Lung (tissue), 12 donors: ENCODE results near the gene CSF1R. TPM values are rescaled to one million over a fixed set of nuclear protein-coding genes. Genes with fewer than 3 reads are reported as not detected.

ENCODE experiments used
- ATAC-seq: fragments of 200-7000 bp; cut with Tn5 transposase; one replicate; pipeline ENCODE4 v1.9.1; 2020; ENCODE audit warnings: moderate number of reproducible peaks; ENCODE audit not compliant: insufficient read depth, low FRiP score
- DNase-seq, 3 donors: peaks; one replicate each; pipeline ENCODE4 v3.0.0-alpha.2; 2013 to 2017
- H3K27ac ChIP-seq, 2 donors: one replicate each; pipeline ENCODE4 v1.5.1; 2013; ENCODE audit warnings: mild to moderate bottlenecking in 2 of 2, moderate library complexity in 2 of 2, control low read depth in 1 of 2, inconsistent platforms in 1 of 2, low read depth in 1 of 2, low read length in 1 of 2
- H3K27me3 ChIP-seq, 3 donors: one replicate each; pipeline ENCODE4 v1.5.1; 2013; ENCODE audit warnings: low read length in 2 of 3; ENCODE audit not compliant: control insufficient read depth in 3 of 3, insufficient read depth in 3 of 3
- H3K36me3 ChIP-seq, 4 donors: one replicate each; pipeline ENCODE4 v1.5.1; 2013; ENCODE audit warnings: low read length in 4 of 4, mild to moderate bottlenecking in 1 of 4, moderate library complexity in 1 of 4; ENCODE audit not compliant: control insufficient read depth in 4 of 4, insufficient read depth in 4 of 4
- H3K4me1 ChIP-seq, 5 donors: one replicate each; pipeline ENCODE4 v1.5.1; 2013; ENCODE audit warnings: low read length in 5 of 5, mild to moderate bottlenecking in 2 of 5, moderate library complexity in 1 of 5; ENCODE audit not compliant: control insufficient read depth in 5 of 5, insufficient read depth in 5 of 5
- H3K4me3 ChIP-seq: one replicate; pipeline ENCODE4 v1.5.1; 2013; ENCODE audit warnings: mild to moderate bottlenecking, control low read depth, moderate library complexity
- H3K9ac ChIP-seq, 2 donors: one replicate each; pipeline ENCODE4 v1.5.1; 2013; ENCODE audit warnings: low read length in 2 of 2, control low read depth in 1 of 2; ENCODE audit not compliant: insufficient read depth in 1 of 2
- H3K9me3 ChIP-seq, 4 donors: one replicate each; pipeline ENCODE4 v1.5.1; 2013; ENCODE audit warnings: low read length in 3 of 4, mild to moderate bottlenecking in 1 of 4, moderate library complexity in 1 of 4; ENCODE audit not compliant: control insufficient read depth in 4 of 4, insufficient read depth in 3 of 4
- WGBS, 2 donors: extraction: QIAGEN DNeasy Blood & Tissue Kit; methylation state at CpG; one replicate each; pipeline ENCODE4 v1.1.7; 2013; 5-methylcytosine and 5-hydroxymethylcytosine counted together
- polyA plus RNA-seq, 2 donors: library from polyadenylated mRNA; stranded (reverse); fragments of 200-250 nt; gene quantifications; one replicate each; pipeline ENCODE4 v1.2.1, GENCODE V29; 2013
- total RNA-seq, 2 donors: library from RNA; depleted of rRNA in 1 of 2; stranded (reverse); fragments of >200 nt in 1 of 2; gene quantifications; one replicate each; pipeline ENCODE4 v1.2.1, GENCODE V29; 2014 to 2021
- TF ChIP-seq, protein P1 (sequence below): IDR thresholded peaks from 2 replicates; pipeline ENCODE4 v1.5.1; 2012; ENCODE audit warnings: mild to moderate bottlenecking; ENCODE audit errors: control extremely low read depth, extremely low read depth
- donor health status: control.
- donor health status: control.
- donor health status: Bipolar disorder and iron deficiency.
- donor health status: healthy.
- donor health status: DM: yes; HTN: yes; CAD: no.

CSF1R gene
- total and polyA plus RNA-seq, 4 donors, result 13.0 to 65.0 (median 40.7) TPM

DNA sequence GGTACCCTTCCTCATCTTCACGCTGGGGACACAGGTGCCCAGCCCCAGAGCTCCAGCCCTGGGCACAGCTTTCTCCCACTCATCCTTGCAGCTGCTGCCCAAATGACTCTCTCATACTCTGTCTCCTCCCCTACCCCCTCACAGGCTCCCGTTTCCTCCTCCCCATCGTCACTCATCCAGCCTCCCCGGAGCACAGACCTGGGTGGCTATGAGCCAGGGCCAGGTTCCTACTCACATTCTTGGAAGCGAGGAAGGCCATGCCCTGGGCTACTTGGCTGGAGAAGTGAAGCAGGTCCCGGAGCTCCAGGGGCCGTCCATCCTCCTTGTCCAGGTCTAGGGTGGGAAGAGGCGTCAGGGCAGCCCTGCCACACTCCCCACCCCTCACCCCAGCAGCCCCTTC is 29.3 kb downstream of the CSF1R start:
- DNase-seq, result no peak
- no peak for ATAC-seq
- no peaks in the 10 kb centered on the region for H3K27me3 ChIP-seq
- no peak overlapping the region for H3K9ac ChIP-seq
- no peak overlapping the region for H3K27ac ChIP-seq
- no peaks in the 10 kb centered on the region for H3K4me1 ChIP-seq
- peaks cover 4 to 37% (median 16%) of the 10 kb centered on the region in 4 donors for H3K36me3 ChIP-seq
- WGBS, 2 donors, result 72 to 84% methylated on average over 8 of the region's 8 CpGs
- H3K4me3 ChIP-seq, result no peak overlapping the region
- peaks cover 0 to 2% (median 0%) of the 10 kb centered on the region in 4 donors for H3K9me3 ChIP-seq
- TF ChIP-seq, protein P1, sequence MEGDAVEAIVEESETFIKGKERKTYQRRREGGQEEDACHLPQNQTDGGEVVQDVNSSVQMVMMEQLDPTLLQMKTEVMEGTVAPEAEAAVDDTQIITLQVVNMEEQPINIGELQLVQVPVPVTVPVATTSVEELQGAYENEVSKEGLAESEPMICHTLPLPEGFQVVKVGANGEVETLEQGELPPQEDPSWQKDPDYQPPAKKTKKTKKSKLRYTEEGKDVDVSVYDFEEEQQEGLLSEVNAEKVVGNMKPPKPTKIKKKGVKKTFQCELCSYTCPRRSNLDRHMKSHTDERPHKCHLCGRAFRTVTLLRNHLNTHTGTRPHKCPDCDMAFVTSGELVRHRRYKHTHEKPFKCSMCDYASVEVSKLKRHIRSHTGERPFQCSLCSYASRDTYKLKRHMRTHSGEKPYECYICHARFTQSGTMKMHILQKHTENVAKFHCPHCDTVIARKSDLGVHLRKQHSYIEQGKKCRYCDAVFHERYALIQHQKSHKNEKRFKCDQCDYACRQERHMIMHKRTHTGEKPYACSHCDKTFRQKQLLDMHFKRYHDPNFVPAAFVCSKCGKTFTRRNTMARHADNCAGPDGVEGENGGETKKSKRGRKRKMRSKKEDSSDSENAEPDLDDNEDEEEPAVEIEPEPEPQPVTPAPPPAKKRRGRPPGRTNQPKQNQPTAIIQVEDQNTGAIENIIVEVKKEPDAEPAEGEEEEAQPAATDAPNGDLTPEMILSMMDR, result no peak

DNA sequence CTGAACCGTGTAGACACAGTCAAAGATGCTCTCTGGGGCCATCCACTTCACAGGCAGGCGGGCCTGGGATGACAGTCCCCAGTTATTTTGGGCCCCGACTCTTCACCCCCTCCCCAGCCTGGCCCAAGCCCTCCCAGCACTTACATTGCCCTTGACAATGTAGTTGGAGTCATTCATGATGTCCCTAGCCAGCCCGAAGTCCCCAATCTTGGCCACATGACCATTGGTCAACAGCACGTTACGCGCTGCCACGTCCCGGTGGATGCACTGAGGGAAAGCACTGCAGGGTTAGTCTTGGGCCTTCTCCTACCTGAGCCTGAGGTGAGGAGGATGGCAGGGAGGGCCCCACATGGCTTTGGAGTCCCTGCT is 30.3 kb downstream of the CSF1R start:
- H3K9me3 ChIP-seq, result peaks cover 0 to 2% (median 0%) of the 10 kb centered on the region in 4 donors
- TF ChIP-seq, protein P1, result no peak
- H3K36me3 ChIP-seq, result peaks cover 10 to 46% (median 25%) of the 10 kb centered on the region in 4 donors
- DNase-seq, result no peak
- no peak for ATAC-seq
- no peaks in the 10 kb centered on the region for H3K4me1 ChIP-seq
- 95 to 98% methylated on average over 9 of the region's 9 CpGs for WGBS, 2 donors
- no peak overlapping the region for H3K4me3 ChIP-seq
- H3K27ac ChIP-seq, result no peak overlapping the region
- H3K27me3 ChIP-seq, result no peaks in the 10 kb centered on the region
- H3K9ac ChIP-seq, result no peak overlapping the region

DNA sequence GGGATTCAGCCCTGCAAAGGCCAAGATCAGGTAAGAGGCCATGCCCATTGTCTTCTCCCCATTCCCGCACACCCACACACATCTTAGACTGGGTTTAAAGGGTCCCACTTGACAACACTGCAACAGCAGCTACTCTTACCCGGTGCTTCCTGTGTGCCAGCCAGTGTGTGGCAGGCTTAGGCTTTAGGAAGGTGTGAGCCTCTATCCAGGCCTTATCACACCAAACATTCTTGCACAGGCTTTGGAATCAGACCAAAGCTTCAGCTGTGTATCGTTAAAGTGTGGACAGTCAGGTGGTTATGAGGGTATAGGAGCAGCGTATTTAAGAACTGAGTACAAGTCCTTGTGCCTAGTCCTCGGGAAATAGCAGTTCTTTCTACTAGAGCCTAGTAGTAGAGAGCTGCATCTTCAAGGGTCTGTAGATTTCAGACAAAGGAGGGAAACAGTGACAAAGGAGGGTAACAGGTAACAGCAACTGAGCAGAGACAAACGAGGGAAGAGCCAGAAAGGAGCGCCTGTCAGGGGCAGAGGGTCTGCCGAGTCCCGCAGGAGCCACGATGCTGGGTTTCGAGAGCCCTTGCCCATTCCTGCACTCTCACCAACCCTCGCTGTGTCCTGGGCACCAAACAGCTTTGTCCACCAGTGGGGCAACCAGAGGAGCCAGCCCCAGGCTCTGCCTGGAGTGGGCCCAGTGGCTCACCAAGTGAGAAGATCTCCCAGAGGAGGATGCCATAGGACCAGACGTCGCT is 30.9 kb downstream of the CSF1R start:
- no peaks in the 10 kb centered on the region for H3K27me3 ChIP-seq
- 82 to 84% methylated on average over 14 of the region's 14 CpGs for WGBS, 2 donors
- ATAC-seq, result no peak
- peaks cover 0 to 2% (median 0%) of the 10 kb centered on the region in 4 donors for H3K9me3 ChIP-seq
- peaks cover 10 to 52% (median 31%) of the 10 kb centered on the region in 4 donors for H3K36me3 ChIP-seq
- DNase-seq, result no peak
- no peaks in the 10 kb centered on the region for H3K4me1 ChIP-seq
- H3K4me3 ChIP-seq, result no peak overlapping the region
- no peak overlapping the region for H3K9ac ChIP-seq
- H3K27ac ChIP-seq, result no peak overlapping the region
- TF ChIP-seq, protein P1, result no peak

DNA sequence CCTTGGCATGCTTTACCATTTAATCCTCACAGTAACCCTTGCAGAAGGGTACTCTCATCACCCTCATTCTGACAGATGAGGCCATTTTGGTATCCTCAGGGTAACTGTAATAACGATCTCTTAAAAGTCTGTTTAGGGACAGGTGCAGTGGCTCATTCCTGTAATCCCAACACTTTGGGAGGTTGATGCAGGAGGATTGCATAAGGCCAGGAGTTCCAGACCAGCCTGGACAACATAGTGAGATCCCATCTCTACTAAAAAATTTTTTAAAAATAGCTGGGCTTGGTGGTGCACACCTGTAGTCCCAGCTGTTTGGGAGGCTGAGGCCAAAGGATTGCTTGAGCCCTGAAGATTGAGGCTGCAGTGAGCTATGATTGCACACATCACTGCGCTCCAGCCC is 31.8 kb downstream of the CSF1R start:
- DNase-seq (no peak), ATAC-seq (no peak)
- Histone ChIP-seq H3K4me1 (no peaks in the 10 kb centered on the region), H3K27ac (no peak overlapping the region), H3K27me3 (no peaks in the 10 kb centered on the region), H3K9me3 (peaks cover 0 to 2% (median 0%) of the 10 kb centered on the region in 4 donors), H3K9ac (no peak overlapping the region), H3K36me3 (peaks cover 15 to 60% (median 39%) of the 10 kb centered on the region in 4 donors), H3K4me3 (no peak overlapping the region)
- 98% methylated on average over 2 of the region's 2 CpGs for WGBS, 2 donors
- TF ChIP-seq, protein P1, result no peak
